KOPT-K1 (cell line): ENCODE results near the gene MAP3K19.
A peak's percentile ranks its signal among the peaks of the same experiment; 100 is the strongest.
"Not testable (repeated sequence)": the region's sequence is repeated elsewhere in the genome, so short reads cannot be mapped to it uniquely, and the experiment has no call there.

Experiments used
- H3K27ac ChIP-seq: fragments of 200-600 bp; sonication (generic); 2 replicates; pipeline ENCODE4 v1.5.1; 2016; ENCODE audit warnings: antibody characterized with exemption, mild to moderate bottlenecking, low read depth, low read length; ENCODE audit not compliant: poor library complexity, severe bottlenecking
- H3K36me3 ChIP-seq: fragments of 200-600 bp; sonication (generic); 2 replicates; pipeline ENCODE4 v1.5.1; 2017; ENCODE audit warnings: antibody characterized with exemption, mild to moderate bottlenecking, low read length, moderate library complexity; ENCODE audit not compliant: insufficient read depth
- H3K9me3 ChIP-seq: fragments of 200-600 bp; sonication (generic); 2 replicates; pipeline ENCODE4 v1.5.1; 2017; ENCODE audit warnings: antibody characterized with exemption, low read length, mild to moderate bottlenecking; ENCODE audit not compliant: insufficient read depth, poor library complexity, severe bottlenecking

MAP3K19 gene

GRCh38 chr2:135063210-135063609, 16.0 kb upstream of the MAP3K19 start:
- Histone ChIP-seq H3K36me3 (peaks cover 44% of the 10 kb centered on the region), H3K27ac (no peak overlapping the region)

GRCh38 chr2:135059577-135059976, 12.3 kb upstream of the MAP3K19 start:
- peaks cover 36% of the 10 kb centered on the region for H3K36me3 ChIP-seq
- H3K9me3 ChIP-seq = peaks cover 17% of the 10 kb centered on the region
- H3K27ac ChIP-seq = no peak overlapping the region

More at GRCh38 chr2:135063210-135063609, 16.0 kb upstream of the MAP3K19 start:
- peaks cover 26% of the 10 kb centered on the region for H3K9me3 ChIP-seq

GRCh38 chr2:135056790-135057189, 9.5 kb upstream of the MAP3K19 start:
- peaks cover 25% of the 10 kb centered on the region for H3K36me3 ChIP-seq
- H3K27ac ChIP-seq = no peak overlapping the region
- peaks cover 2% of the 10 kb centered on the region for H3K9me3 ChIP-seq

- H3K36me3 ChIP-seq = peaks cover 10% of the 10 kb centered on the region
- no peak overlapping the region for H3K27ac ChIP-seq
- no peaks in the 10 kb centered on the region for H3K9me3 ChIP-seq
Measured at GRCh38 chr2:135055182-135055786, 8.0 kb upstream of the MAP3K19 start.

- H3K36me3 ChIP-seq = 0 out of 2 replicates have a peak, but pooled peaks cover 4% of the 10 kb centered on the region
- H3K27ac ChIP-seq = peak overlapping the region; percentile 92
- no peaks in the 10 kb centered on the region for H3K9me3 ChIP-seq
Measured at GRCh38 chr2:135052997-135053474, 5.8 kb upstream of the MAP3K19 start.

- Histone ChIP-seq H3K27ac (peak within 1 kb of the TSS; percentile 92), H3K36me3 (0 out of 2 replicates have a peak, but pooled peaks cover 4% of the 10 kb centered on the region), H3K9me3 (no peaks in the 10 kb centered on the region)
Measured at GRCh38 chr2:135052042-135052876, 5.0 kb upstream of the MAP3K19 start, which contains the start of gene RAB3GAP1. Gene RAB3GAP1, plus strand, starts transcription at chr2:135052292. Its CDS starts 16 bp downstream, at chr2:135052308.

- Histone ChIP-seq H3K27ac (no peak overlapping the region), H3K9me3 (no peaks in the 10 kb centered on the region), H3K36me3 (no peaks in the 10 kb centered on the region)
Measured at GRCh38 chr2:135050684-135051083, 3.4 kb upstream of the MAP3K19 start.

GRCh38 chr2:135050132-135050531, 2.9 kb upstream of the MAP3K19 start:
- H3K27ac ChIP-seq = no peak overlapping the region
- no peaks in the 10 kb centered on the region for H3K9me3 ChIP-seq
- no peaks in the 10 kb centered on the region for H3K36me3 ChIP-seq

GRCh38 chr2:135048122-135048521, 875 bp upstream of the MAP3K19 start:
- Histone ChIP-seq H3K36me3 (no peaks in the 10 kb centered on the region), H3K27ac (no peak overlapping the region), H3K9me3 (no peaks in the 10 kb centered on the region)

GRCh38 chr2:135043345-135043744, 3.9 kb downstream of the MAP3K19 start:
- no peak overlapping the region for H3K27ac ChIP-seq
- no peaks in the 10 kb centered on the region for H3K9me3 ChIP-seq
- no peaks in the 10 kb centered on the region for H3K36me3 ChIP-seq

GRCh38 chr2:135037831-135038230, 9.4 kb downstream of the MAP3K19 start:
- Histone ChIP-seq H3K36me3 (no peaks in the 10 kb centered on the region), H3K9me3 (no peaks in the 10 kb centered on the region), H3K27ac (no peak overlapping the region)

GRCh38 chr2:135033216-135033615, 14.0 kb downstream of the MAP3K19 start:
- not testable (repeated sequence) for H3K9me3 ChIP-seq, H3K27ac ChIP-seq, H3K36me3 ChIP-seq

- Histone ChIP-seq H3K9me3 (no peaks in the 10 kb centered on the region), H3K27ac (no peak overlapping the region), H3K36me3 (no peaks in the 10 kb centered on the region)
Measured at GRCh38 chr2:135030826-135031225, 16.4 kb downstream of the MAP3K19 start.

GRCh38 chr2:135029481-135030134, 17.6 kb downstream of the MAP3K19 start:
- no peaks in the 10 kb centered on the region for H3K9me3 ChIP-seq
- H3K36me3 ChIP-seq = no peaks in the 10 kb centered on the region
- H3K27ac ChIP-seq = no peak overlapping the region

GRCh38 chr2:135023886-135024485, 23.3 kb downstream of the MAP3K19 start:
- H3K36me3 ChIP-seq = no peaks in the 10 kb centered on the region
- no peak overlapping the region for H3K27ac ChIP-seq
- no peaks in the 10 kb centered on the region for H3K9me3 ChIP-seq
